HG03064 (cell line): Measurements from ENCODE around the gene KIF26B.
"Not testable (repeated sequence)": the region's sequence is repeated elsewhere in the genome, so short reads cannot be mapped to it uniquely, and the experiment has no call there.

ENCODE experiments used
- ATAC-seq: cut with Tn5 transposase; IDR thresholded peaks from one replicate; pipeline ENCODE4 v1.9.1; 2021; ENCODE audit warnings: low read depth; ENCODE audit not compliant: unreplicated experiment

The KIF26B gene

GRCh38 chr1:245704765-245705164, 550.0 kb downstream of the KIF26B start:
- ATAC-seq: no peak

DNA sequence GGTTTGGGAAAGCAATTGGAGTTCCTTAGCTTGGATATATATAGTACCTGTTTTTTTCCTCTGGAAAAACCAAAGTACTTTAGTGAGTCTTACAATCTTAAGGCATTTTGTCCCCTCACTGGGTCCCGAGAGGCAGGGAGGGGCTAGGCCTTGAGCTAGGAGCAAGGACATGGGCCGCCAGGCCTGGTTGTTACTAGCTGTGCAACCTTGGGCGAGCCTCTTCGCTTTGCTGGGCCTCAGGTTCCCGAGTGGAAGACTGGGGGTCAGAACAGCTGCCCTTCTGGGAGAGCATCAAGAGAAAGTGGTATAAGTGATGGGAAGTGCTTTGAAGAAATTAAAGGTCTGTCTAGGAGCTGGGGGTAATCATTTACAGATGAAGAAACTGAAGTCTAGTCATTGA, 553.2 kb downstream of the KIF26B start:
- ATAC-seq: no peak

- no peak for ATAC-seq
Observed at GRCh38 chr1:245710961-245711903, 556.4 kb downstream of the KIF26B start.

- ATAC-seq: not testable (repeated sequence)
Observed at GRCh38 chr1:245714027-245714426, 559.2 kb downstream of the KIF26B start.

- ATAC-seq: no peak
Observed at GRCh38 chr1:245715291-245715701, 560.5 kb downstream of the KIF26B start.

DNA sequence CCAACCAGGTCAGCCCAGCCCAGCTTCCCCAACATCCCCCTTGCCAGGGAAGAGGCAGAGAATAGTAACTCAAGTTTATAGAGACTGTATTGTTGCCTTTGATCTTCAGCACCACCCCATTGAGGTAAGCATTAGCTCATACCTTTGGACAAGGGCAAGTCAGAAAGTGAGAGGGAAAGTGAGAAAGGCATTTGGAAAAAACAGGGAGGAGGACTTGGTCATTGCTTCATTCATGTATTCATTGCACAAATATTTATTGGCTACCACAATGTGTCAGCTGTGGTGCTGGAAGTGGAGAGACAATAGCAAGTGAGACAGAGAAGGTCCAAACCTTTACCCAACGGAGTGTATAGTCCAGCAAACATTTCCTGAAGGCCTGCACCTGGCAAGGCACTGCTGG, 561.2 kb downstream of the KIF26B start:
- ATAC-seq: no peak

GRCh38 chr1:245716561-245716960, 561.8 kb downstream of the KIF26B start:
- ATAC-seq: no peak

DNA sequence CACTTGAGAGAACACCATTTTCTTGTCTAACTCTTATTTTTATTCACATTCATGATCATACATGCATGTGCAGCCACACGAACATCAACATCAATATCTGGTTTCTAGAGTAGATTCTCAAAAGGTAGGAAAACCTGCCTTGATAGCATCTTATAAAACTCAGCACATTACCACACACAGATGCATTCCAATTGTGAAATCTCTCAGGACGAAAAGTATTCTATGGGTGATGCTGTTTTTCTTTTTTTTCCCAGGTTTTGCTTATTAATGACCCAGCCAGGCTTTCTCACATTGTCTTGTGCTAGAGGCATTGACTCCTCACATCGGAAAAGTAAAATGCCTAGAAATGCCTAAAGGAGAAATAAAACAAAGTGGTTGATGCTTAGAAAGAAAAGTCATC, 562.8 kb downstream of the KIF26B start:
- no peak for ATAC-seq

- ATAC-seq: no peak
Observed at GRCh38 chr1:245718123-245718522, 563.3 kb downstream of the KIF26B start.

DNA sequence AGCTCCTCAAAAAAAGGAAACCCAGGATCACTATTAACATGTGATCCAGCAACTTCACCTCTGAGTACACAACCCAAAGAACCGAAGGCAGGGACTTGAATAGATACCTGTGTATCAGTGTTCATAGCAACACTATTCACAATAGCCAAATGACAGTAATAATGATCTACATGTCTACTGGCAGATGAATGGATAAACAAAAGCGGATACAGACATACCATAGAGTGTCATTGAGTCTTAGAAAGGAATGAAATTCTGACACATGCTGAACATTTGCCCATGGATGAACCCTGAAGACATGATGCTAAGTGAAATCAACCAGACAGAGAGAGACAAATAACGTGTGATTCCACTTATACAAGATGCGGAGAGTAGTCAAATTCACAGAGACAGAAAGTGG, 564.2 kb downstream of the KIF26B start:
- ATAC-seq: no peak

- no peak for ATAC-seq
Observed at GRCh38 chr1:245721488-245721887, 566.7 kb downstream of the KIF26B start.

DNA sequence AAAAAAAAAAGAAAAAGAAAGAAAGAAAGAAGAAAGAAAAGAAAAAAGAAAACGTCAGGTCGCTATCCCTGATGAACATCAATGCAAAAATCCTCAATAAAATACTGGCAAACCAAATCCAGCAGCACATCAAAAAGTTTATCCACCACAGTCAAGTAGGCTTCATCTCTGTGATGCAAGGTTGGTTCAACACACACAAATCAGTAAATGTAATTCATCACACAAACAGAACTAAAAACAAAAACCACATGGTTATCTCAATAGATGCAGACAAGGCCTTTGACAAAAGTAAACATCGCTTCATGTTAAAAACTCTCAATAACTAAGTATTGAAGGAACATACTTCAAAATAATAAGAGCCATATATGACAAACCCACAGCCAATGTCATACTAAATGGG, 573.2 kb downstream of the KIF26B start:
- not testable (repeated sequence) for ATAC-seq

- no peak for ATAC-seq
Observed at GRCh38 chr1:245730801-245731200, 576.0 kb downstream of the KIF26B start.

DNA sequence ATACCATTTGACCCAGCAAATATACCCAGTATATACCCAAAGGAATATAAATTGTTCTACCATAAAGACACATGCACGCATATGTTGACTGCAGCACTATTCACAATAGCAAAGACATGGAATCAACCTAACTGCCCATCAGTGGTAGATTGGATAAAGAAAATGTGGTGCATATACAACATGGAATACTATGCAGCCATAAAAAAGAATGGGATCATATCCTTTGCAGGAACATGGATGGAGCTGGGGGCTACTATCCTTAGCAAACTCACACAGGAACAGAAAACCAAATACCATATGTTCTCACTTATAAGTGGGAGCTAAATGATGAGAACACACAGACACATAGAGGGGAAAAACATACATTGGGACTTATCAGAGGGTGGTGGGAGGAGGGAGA, 585.6 kb downstream of the KIF26B start:
- not testable (repeated sequence) for ATAC-seq

DNA sequence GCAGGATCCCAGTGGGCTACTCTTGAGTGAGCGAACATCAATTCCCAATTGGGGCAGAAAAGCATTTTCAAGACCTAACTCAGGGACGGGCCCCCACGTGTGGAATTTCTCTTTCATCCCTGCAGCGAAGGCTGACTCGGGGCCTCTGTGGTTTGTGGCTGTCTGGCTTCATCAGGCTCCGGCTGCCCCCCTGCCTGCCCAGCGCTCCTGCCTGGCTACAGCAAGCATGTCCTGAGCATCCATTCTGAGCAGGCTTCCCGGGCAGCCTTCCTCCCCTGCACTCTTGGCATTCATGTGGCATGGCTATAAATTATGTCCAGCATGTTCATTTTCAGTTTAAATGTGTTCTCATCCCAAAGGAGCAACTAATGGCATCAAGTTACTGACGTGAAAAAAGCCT, 588.1 kb downstream of the KIF26B start:
- no peak for ATAC-seq

DNA sequence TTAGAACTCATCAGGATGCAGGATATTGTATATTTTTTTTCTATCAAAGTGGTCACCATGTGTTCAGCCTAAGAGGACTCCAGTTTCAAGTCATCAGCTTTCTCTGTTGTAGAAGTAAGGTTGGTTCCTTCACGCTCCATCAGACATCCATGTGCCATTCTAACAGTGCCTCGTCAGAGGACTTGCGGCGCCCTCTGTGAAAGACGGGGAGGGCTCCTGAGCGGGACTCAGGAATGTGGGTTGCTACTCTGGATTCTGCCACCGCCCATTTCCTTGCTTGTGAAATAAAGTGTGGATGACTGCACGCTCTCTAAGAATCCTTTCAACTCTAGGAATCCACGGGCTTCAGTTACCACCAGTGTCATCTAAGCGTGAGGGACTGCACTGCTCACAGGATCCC, 593.5 kb downstream of the KIF26B start:
- ATAC-seq: no peak

- ATAC-seq: no peak
Observed at GRCh38 chr1:245748646-245749045, 593.9 kb downstream of the KIF26B start.

DNA sequence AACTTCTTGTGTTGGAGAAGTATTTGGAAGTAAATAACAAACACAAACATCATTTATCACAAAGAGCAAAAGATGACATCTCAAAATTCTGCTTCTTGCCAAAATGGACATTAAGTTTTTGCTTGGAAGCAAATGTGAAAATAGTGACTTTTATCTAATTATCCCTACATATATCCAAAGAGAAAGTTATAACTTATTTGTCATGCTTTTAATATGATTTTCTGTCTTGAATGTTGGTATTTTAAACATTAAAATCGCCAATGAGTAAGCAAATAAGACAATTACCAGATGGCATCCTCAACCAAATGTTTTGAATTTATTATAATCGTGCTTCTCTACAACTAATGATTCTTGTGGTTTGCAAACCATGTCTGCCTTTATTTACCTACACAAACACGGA, 594.3 kb downstream of the KIF26B start:
- no peak for ATAC-seq

DNA sequence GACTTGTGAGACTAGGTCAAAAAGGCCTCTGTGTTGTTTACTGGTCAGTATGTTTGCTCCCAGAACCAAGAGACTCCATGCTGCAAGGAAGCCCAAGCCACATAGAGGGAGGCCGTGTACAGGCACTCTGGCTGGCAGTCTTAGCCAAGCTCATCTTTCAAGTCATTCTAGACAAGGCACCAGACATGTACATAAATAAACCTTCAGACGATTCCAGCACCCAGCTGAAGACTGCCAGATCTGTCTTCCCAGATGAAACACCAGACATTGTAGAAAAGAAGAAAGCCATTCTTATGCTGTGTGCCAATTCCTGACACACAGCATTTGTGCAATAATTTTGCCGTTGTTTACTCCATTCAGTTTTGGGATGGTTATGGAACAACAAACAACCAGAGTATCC, 595.5 kb downstream of the KIF26B start:
- no peak for ATAC-seq

GRCh38 chr1:245751116-245751515, 596.3 kb downstream of the KIF26B start:
- no peak for ATAC-seq

- ATAC-seq: no peak
Observed at GRCh38 chr1:245751726-245752470, 597.1 kb downstream of the KIF26B start.

GRCh38 chr1:245752561-245752960, 597.8 kb downstream of the KIF26B start:
- no peak for ATAC-seq
